ENCODE results near the gene SERPIND1.
A peak's percentile ranks its signal among the peaks of the same experiment; 100 is the strongest.

The SERPIND1 gene

GRCh38 chr22:20792221-20792965 lies 18.5 kb downstream of the SERPIND1 start:
- no peak for DNase-seq (ENCODE audit: low read depth in 2 of 2)

- DNase-seq (ENCODE audit: low read depth in 2 of 2), result no peak
Observed at GRCh38 chr22:20792966-20793728, 19.2 kb downstream of the SERPIND1 start.

GRCh38 chr22:20793748-20794649 lies 20.1 kb downstream of the SERPIND1 start:
- DNase-seq (ENCODE audit: low read depth in 2 of 2), result no peak

GRCh38 chr22:20794650-20795413 lies 20.9 kb downstream of the SERPIND1 start:
- no peak for DNase-seq (ENCODE audit: low read depth in 2 of 2)

GRCh38 chr22:20796731-20797130 lies 22.8 kb downstream of the SERPIND1 start:
- no peak for DNase-seq (ENCODE audit: low read depth in 2 of 2)

GRCh38 chr22:20798218-20798617 lies 24.3 kb downstream of the SERPIND1 start:
- no peak for DNase-seq (ENCODE audit: low read depth in 2 of 2)

- no peak for DNase-seq (ENCODE audit: low read depth in 2 of 2)
Observed at GRCh38 chr22:20798974-20799373, 25.1 kb downstream of the SERPIND1 start.

GRCh38 chr22:20799449-20799848 lies 25.5 kb downstream of the SERPIND1 start:
- no peak for DNase-seq (ENCODE audit: low read depth in 2 of 2)

GRCh38 chr22:20802452-20802851 lies 28.5 kb downstream of the SERPIND1 start:
- no peak for DNase-seq (ENCODE audit: low read depth in 2 of 2)

- DNase-seq (ENCODE audit: low read depth in 2 of 2), result no peak
Observed at GRCh38 chr22:20802922-20803553, 29.1 kb downstream of the SERPIND1 start.

- peak in 1 of 2 experiments; percentile 4 for DNase-seq (ENCODE audit: low read depth in 2 of 2)
Observed at GRCh38 chr22:20803696-20804324, 29.9 kb downstream of the SERPIND1 start.

GRCh38 chr22:20804650-20805049 lies 30.7 kb downstream of the SERPIND1 start:
- DNase-seq (ENCODE audit: low read depth in 2 of 2), result no peak

- DNase-seq (ENCODE audit: low read depth in 2 of 2), result no peak
Observed at GRCh38 chr22:20805972-20806471, 32.1 kb downstream of the SERPIND1 start.

GRCh38 chr22:20807315-20807752 lies 33.4 kb downstream of the SERPIND1 start:
- DNase-seq (ENCODE audit: low read depth in 2 of 2), result no peak

GRCh38 chr22:20808844-20809243 lies 34.9 kb downstream of the SERPIND1 start:
- no peak for DNase-seq (ENCODE audit: low read depth in 2 of 2)

- DNase-seq (ENCODE audit: low read depth in 2 of 2), result no peak
Observed at GRCh38 chr22:20809538-20810185, 35.7 kb downstream of the SERPIND1 start.

GRCh38 chr22:20810645-20811044 lies 36.7 kb downstream of the SERPIND1 start:
- DNase-seq (ENCODE audit: low read depth in 2 of 2), result no peak

- DNase-seq (ENCODE audit: low read depth in 2 of 2), result no peak
Observed at GRCh38 chr22:20811171-20811570, 37.3 kb downstream of the SERPIND1 start.

- DNase-seq (ENCODE audit: low read depth in 2 of 2), result no peak
Observed at GRCh38 chr22:20811971-20812660, 38.2 kb downstream of the SERPIND1 start.

Data from stimulated activated CD4-positive, alpha-beta T cell treated with anti-CD3 and anti-CD28 coated beads, Interleukin-12 subunit alpha, Interleukin-12 subunit beta, amount 100 ng/mL, for 24 hours (primary cell).